A673 (cell line): ENCODE measurements around the gene SLC23A2.

ENCODE experiments used
- CTCF ChIP-seq: fragments of 300-800, 200-600 bp; sonication (generic); conservative IDR thresholded peaks from 2 replicates; pipeline ENCODE4 v1.5.1; 2017; ENCODE audit warnings: low read depth, mild to moderate bottlenecking, antibody characterized with exemption, low read length, moderate library complexity, mixed read lengths
- EZH2 ChIP-seq: fragments of 200-600 bp; sonication (generic); IDR thresholded peaks from 2 replicates; pipeline ENCODE4 v1.6.1; 2017; ENCODE audit warnings: borderline replicate concordance, low read depth, mild to moderate bottlenecking, mixed read lengths, antibody characterized with exemption, low read length; ENCODE audit not compliant: poor library complexity, severe bottlenecking

DNA sequence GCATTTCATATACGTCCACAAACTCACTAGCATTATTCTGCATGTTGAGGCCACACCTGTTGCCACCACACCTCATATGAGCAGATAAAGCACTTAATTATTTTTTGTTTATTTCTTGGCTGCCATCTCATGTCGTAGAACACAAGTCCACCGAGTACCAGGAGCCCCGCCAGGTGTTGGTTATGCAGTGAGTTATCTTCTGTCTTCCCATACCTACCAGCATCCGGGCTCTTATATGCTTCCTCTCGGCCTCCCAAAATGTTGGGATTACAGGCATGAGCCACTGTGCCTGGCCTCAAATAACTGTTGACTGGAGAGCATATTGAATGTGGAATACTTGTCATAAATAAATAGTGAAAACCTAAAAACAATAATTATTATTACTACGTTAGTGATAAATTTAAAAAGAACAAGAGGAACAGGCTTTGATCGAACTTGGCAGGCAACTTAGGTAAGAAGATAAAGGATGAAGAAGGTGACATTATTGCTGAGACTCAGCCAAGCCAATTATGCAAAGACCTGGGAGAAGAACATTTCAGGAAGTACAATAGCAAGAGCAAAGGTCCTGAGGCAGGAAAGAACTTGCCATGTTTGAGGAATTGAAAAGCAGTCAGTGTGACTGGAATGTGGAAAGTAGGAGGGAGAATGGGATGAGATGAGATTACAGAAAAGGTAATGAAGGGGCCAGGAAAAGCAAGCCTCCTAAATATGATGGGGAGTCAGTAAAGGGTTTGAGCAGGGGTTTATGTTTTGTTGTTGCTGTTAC lies 12.6 kb upstream of the SLC23A2 start:
- no peak for TF ChIP-seq CTCF
- no peak for TF ChIP-seq EZH2
